ENCODE measurements around the gene OR6C70. TPM values are rescaled to one million over a fixed set of nuclear protein-coding genes. Genes with fewer than 3 reads are reported as not detected.

OR6C70 gene
- total RNA-seq, 6 donors from 2014 or later = not detected

Other genes starting within 250 kb of the OR6C70 start
- gene OR10A7, start 249.1 kb downstream of the OR6C70 start, total RNA-seq = not detected
- gene OR6C74, start 225.5 kb downstream of the OR6C70 start, total RNA-seq = not detected
- gene OR6C6, start 173.6 kb downstream of the OR6C70 start, total RNA-seq = not detected
- gene OR6C1, start 155.8 kb downstream of the OR6C70 start, total RNA-seq = not detected
- gene OR6C3, start 139.4 kb downstream of the OR6C70 start, total RNA-seq = not detected
- gene OR6C75, start 107.2 kb downstream of the OR6C70 start, total RNA-seq = not detected
- not detected for gene OR6C65, start 69.6 kb downstream of the OR6C70 start, total RNA-seq
- not detected for gene OR6C76, start 43.9 kb downstream of the OR6C70 start, total RNA-seq
- gene OR6C2, start 26.1 kb downstream of the OR6C70 start, total RNA-seq = 1 to 10 TPM in 1 of 6 donors, not detected in 5; 2.1 TPM
- not detected for gene OR6C68, start 22.2 kb upstream of the OR6C70 start, total RNA-seq
- not detected for gene OR6C4, start 79.5 kb upstream of the OR6C70 start, total RNA-seq
- gene OR2AP1, start 102.3 kb upstream of the OR6C70 start, total RNA-seq = not detected
- not detected for gene OR10P1, start 166.8 kb upstream of the OR6C70 start, total RNA-seq
- 10 to 100 TPM in 3 of 6 donors, 1 to 10 TPM in 3; 4.6 to 30.4 (median 9.0) TPM for gene ITGA7, start 237.8 kb upstream of the OR6C70 start, total RNA-seq
- 100 to 1,000 TPM in 5 of 6 donors, 10 to 100 TPM in 1; 34.6 to 255 (median 139) TPM for gene BLOC1S1, start 245.9 kb upstream of the OR6C70 start, total RNA-seq